GM12875 (cell line): ENCODE results near the gene USP22.

Source experiments
- H3K4me3 ChIP-seq: one replicate; pipeline ENCODE4 v1.5.1; 2011; ENCODE audit warnings: low read depth, low read length, control low read depth
- CTCF ChIP-seq: IDR thresholded peaks from 2 replicates; pipeline ENCODE4 v1.5.1; 2011; ENCODE audit warnings: low read depth, mild to moderate bottlenecking, control low read depth, inconsistent platforms, low read length, moderate library complexity, borderline replicate concordance; ENCODE audit not compliant: insufficient read depth

The USP22 gene

GRCh38 chr17:20960871-20961270, 81.9 kb downstream of the USP22 start:
- no peak overlapping the region for H3K4me3 ChIP-seq
- no peak for TF ChIP-seq CTCF

- H3K4me3 ChIP-seq: no peak overlapping the region
- TF ChIP-seq CTCF: no peak
Measured at GRCh38 chr17:20955427-20956323, 87.1 kb downstream of the USP22 start.

- H3K4me3 ChIP-seq: no peak overlapping the region
- no peak for TF ChIP-seq CTCF
Measured at GRCh38 chr17:20954794-20955193, 88.0 kb downstream of the USP22 start.

- no peak for TF ChIP-seq CTCF
- H3K4me3 ChIP-seq: no peak overlapping the region
Measured at GRCh38 chr17:20952183-20952582, 90.6 kb downstream of the USP22 start.
